HUES48 (cell line): ENCODE data around the gene COL7A1.

Experiments
- H3K27ac ChIP-seq: one replicate; pipeline ENCODE4 v1.7.0; 2013; ENCODE audit warnings: low read depth, low read length, inconsistent platforms
- H3K27me3 ChIP-seq: 2 replicates; pipeline ENCODE4 v1.6.1; 2013; ENCODE audit warnings: mild to moderate bottlenecking, low read length; ENCODE audit not compliant: control insufficient read depth, insufficient read depth
- H3K36me3 ChIP-seq: 2 replicates; pipeline ENCODE4 v1.6.1; 2013; ENCODE audit warnings: low read length; ENCODE audit not compliant: control insufficient read depth, insufficient read depth
- H3K4me1 ChIP-seq: 2 replicates; pipeline ENCODE4 v1.6.1; 2013; ENCODE audit warnings: mild to moderate bottlenecking, low read length; ENCODE audit not compliant: control insufficient read depth, insufficient read depth
- H3K4me3 ChIP-seq: 2 replicates; pipeline ENCODE4 v1.5.1; 2013; ENCODE audit warnings: mild to moderate bottlenecking, low read depth, low read length
- H3K9ac ChIP-seq: 2 replicates; pipeline ENCODE4 v1.6.1; 2013; ENCODE audit warnings: mild to moderate bottlenecking, low read depth, low read length, moderate library complexity
- H3K9me3 ChIP-seq: 2 replicates; pipeline ENCODE4 v1.6.1; 2013; ENCODE audit warnings: low read length; ENCODE audit not compliant: control insufficient read depth, insufficient read depth

The COL7A1 gene

GRCh38 chr3:48595075-48595525 is at the start of gene COL7A1:
Gene COL7A1, minus strand, starts transcription at chr3:48595329. Its CDS starts 170 bp downstream, at chr3:48595159.
- H3K36me3 ChIP-seq: peaks cover 26% of the 10 kb centered on the region
- H3K4me1 ChIP-seq: peaks cover 16% of the 10 kb centered on the region
- H3K27ac ChIP-seq: peak within 1 kb of the TSS; percentile 80
- H3K4me3 ChIP-seq: peak within 1 kb of the TSS; percentile 62
- peak within 1 kb of the TSS; percentile 51 for H3K9ac ChIP-seq
- no peaks in the 10 kb centered on the region for H3K9me3 ChIP-seq
- H3K27me3 ChIP-seq: peaks cover 8% of the 10 kb centered on the region; the same call in 1 of the 2 replicates

GRCh38 chr3:48642605-48643004 is 47.5 kb upstream of the COL7A1 start:
- Histone ChIP-seq H3K9me3 (no peaks in the 10 kb centered on the region), H3K4me3 (no peak overlapping the region), H3K36me3 (peaks cover 83% of the 10 kb centered on the region), H3K9ac (no peak overlapping the region), H3K27ac (no peak overlapping the region), H3K27me3 (no peaks in the 10 kb centered on the region), H3K4me1 (no peaks in the 10 kb centered on the region)

GRCh38 chr3:48641396-48641795 is 46.3 kb upstream of the COL7A1 start:
- H3K27ac ChIP-seq: no peak overlapping the region
- H3K4me1 ChIP-seq: peaks cover 9% of the 10 kb centered on the region
- no peak overlapping the region for H3K4me3 ChIP-seq
- no peaks in the 10 kb centered on the region for H3K27me3 ChIP-seq
- no peaks in the 10 kb centered on the region for H3K9me3 ChIP-seq
- H3K9ac ChIP-seq: no peak overlapping the region
- H3K36me3 ChIP-seq: peaks cover 84% of the 10 kb centered on the region

- H3K4me1 ChIP-seq: peaks cover 13% of the 10 kb centered on the region
- peaks cover 70% of the 10 kb centered on the region for H3K36me3 ChIP-seq
- H3K9ac ChIP-seq: no peak overlapping the region
- no peaks in the 10 kb centered on the region for H3K27me3 ChIP-seq
- no peak overlapping the region for H3K27ac ChIP-seq
- H3K9me3 ChIP-seq: no peaks in the 10 kb centered on the region
- no peak overlapping the region for H3K4me3 ChIP-seq
Measured at GRCh38 chr3:48639944-48640606, 44.9 kb upstream of the COL7A1 start.

GRCh38 chr3:48637305-48637704 is 42.2 kb upstream of the COL7A1 start:
- H3K9ac ChIP-seq: no peak overlapping the region
- H3K4me1 ChIP-seq: peaks cover 15% of the 10 kb centered on the region
- H3K27ac ChIP-seq: no peak overlapping the region
- no peaks in the 10 kb centered on the region for H3K9me3 ChIP-seq
- no peaks in the 10 kb centered on the region for H3K27me3 ChIP-seq
- H3K36me3 ChIP-seq: peaks cover 57% of the 10 kb centered on the region
- H3K4me3 ChIP-seq: no peak overlapping the region

- Histone ChIP-seq H3K9ac (no peak overlapping the region), H3K36me3 (peaks cover 57% of the 10 kb centered on the region), H3K27me3 (no peaks in the 10 kb centered on the region), H3K4me3 (peak overlapping the region; percentile 94), H3K27ac (peak overlapping the region; percentile 83), H3K9me3 (no peaks in the 10 kb centered on the region), H3K4me1 (peaks cover 15% of the 10 kb centered on the region)
Measured at GRCh38 chr3:48636149-48636655, 41.1 kb upstream of the COL7A1 start.

- Histone ChIP-seq H3K9ac (peak within 1 kb of the TSS; percentile 64), H3K4me1 (peaks cover 15% of the 10 kb centered on the region), H3K4me3 (peak within 1 kb of the TSS; percentile 94), H3K27me3 (no peaks in the 10 kb centered on the region), H3K36me3 (peaks cover 57% of the 10 kb centered on the region), H3K9me3 (no peaks in the 10 kb centered on the region), H3K27ac (peak within 1 kb of the TSS; percentile 83)
Measured at GRCh38 chr3:48635222-48636021, 40.3 kb upstream of the COL7A1 start, which contains the start of gene SLC26A6. Gene SLC26A6, minus strand, starts transcription at chr3:48635461. Its CDS starts 68 bp downstream, at chr3:48635393.

- peak overlapping the region; percentile 83 for H3K27ac ChIP-seq
- peak overlapping the region; percentile 64 for H3K9ac ChIP-seq
- H3K4me3 ChIP-seq: peak overlapping the region; percentile 94
- no peaks in the 10 kb centered on the region for H3K9me3 ChIP-seq
- H3K27me3 ChIP-seq: no peaks in the 10 kb centered on the region
- H3K4me1 ChIP-seq: peaks cover 15% of the 10 kb centered on the region
- H3K36me3 ChIP-seq: peaks cover 57% of the 10 kb centered on the region
Measured at GRCh38 chr3:48634661-48635221, 39.6 kb upstream of the COL7A1 start.

- Histone ChIP-seq H3K4me3 (no peak overlapping the region), H3K36me3 (peaks cover 58% of the 10 kb centered on the region), H3K27me3 (no peaks in the 10 kb centered on the region), H3K4me1 (peaks cover 15% of the 10 kb centered on the region), H3K27ac (no peak overlapping the region), H3K9ac (no peak overlapping the region), H3K9me3 (no peaks in the 10 kb centered on the region)
Measured at GRCh38 chr3:48633743-48634142, 38.6 kb upstream of the COL7A1 start.

- H3K36me3 ChIP-seq: peaks cover 63% of the 10 kb centered on the region
Measured at GRCh38 chr3:48633256-48633655, 38.1 kb upstream of the COL7A1 start.

More at GRCh38 chr3:48633256-48633655, 38.1 kb upstream of the COL7A1 start:
- no peak overlapping the region for H3K27ac ChIP-seq
- H3K9ac ChIP-seq: no peak overlapping the region
- H3K4me3 ChIP-seq: no peak overlapping the region
- no peaks in the 10 kb centered on the region for H3K27me3 ChIP-seq
- H3K9me3 ChIP-seq: no peaks in the 10 kb centered on the region
- H3K4me1 ChIP-seq: peaks cover 15% of the 10 kb centered on the region
